ENCODE measurements around the gene RAI1. TPM values are rescaled to one million over a fixed set of nuclear protein-coding genes. Genes with fewer than 3 reads are reported as not detected.

The RAI1 gene
- total and polyA plus RNA-seq, 2 of the 13 experiments (the other 11 are each of a cell fraction or from before 2014, with no cell fraction given): 3.4 to 5.2 TPM

GRCh38 chr17:17682737-17683680 is 1.8 kb downstream of the RAI1 start:
- no TSS peak for BruUV-seq (replicated peaks)
- POLR2A ChIA-PET: interaction anchor here (0.9 to 4.8 kb wide), 3 partner anchors 8 to 14 kb away, joined by 4 to 40 read pairs (median 4); no protein-coding TSS in a partner anchor
- Histone ChIP-seq H3K4me1 (ENCODE audit: insufficient read depth, low read length) (peaks cover 50% of the 10 kb centered on the region), H3K4me2 (ENCODE audit: low read depth, low read length) (peak overlapping the region; percentile 90), H3K4me3 (replicated peaks in 1 of 3; ENCODE audit: insufficient read depth in 1 of 3, low read depth in 2 of 3, low read length in 3 of 3) (peak overlapping the region; percentile 90 to 96 (median 95)), H3K9me3 (ENCODE audit: low read length) (no peaks in the 10 kb centered on the region), H3K27me3 (ENCODE audit: control insufficient read depth in 1 of 2, insufficient read depth in 2 of 2, low read length in 2 of 2) (no peaks in the 10 kb centered on the region; a peak in 1 of 5 replicates), H3K36me3 (replicated peaks in 1 of 2; ENCODE audit: control insufficient read depth in 1 of 2, insufficient read depth in 2 of 2, low read length in 2 of 2) (no peaks in the 10 kb centered on the region; a peak in 2 of 5 replicates), H4K20me1 (ENCODE audit: insufficient read depth, low read length) (peaks cover 31% of the 10 kb centered on the region), H3K79me2 (ENCODE audit: insufficient read depth, low read length) (peaks cover 53% of the 10 kb centered on the region), H3K27ac (ENCODE audit: extremely low read length, insufficient read depth, low read length) (peak overlapping the region; percentile 82), H3K9ac (ENCODE audit: insufficient read depth, low read depth, low read length) (peak overlapping the region; percentile 82), H2AFZ (ENCODE audit: low read length) (no peak overlapping the region)
- intact Hi-C loops (cut with micrococcal nuclease; ENCODE audit: unreplicated experiment) (loop anchor here (5.0 kb wide), 1 partner anchor 34 kb away; no protein-coding TSS in a partner anchor), in situ Hi-C loops (cut with HindIII; ENCODE audit: extremely low pct_ligation_motif_present, low pct_unique_long_range_greater_than_20kb) (loop anchor here (5.0 kb wide), 1 partner anchor 39 kb away; no protein-coding TSS in a partner anchor)
- ATAC-seq: peak; percentile 75
- FAIRE-seq: no peak
- DNase-seq (ENCODE audit: low spot score): no peak
- CTCF ChIA-PET (ENCODE audit: low intra/inter-chr PET ratio, low total read pairs): no interaction called here
- 7% methylated on average over 26 of the region's 57 CpGs for WGBS (ENCODE audit: low lambda C conversion rate)
- TF ChIP-seq RBAK (CRISPR knock-in tag; IDR thresholded peaks at IDR 0.05): no peak
- no peak for TF ChIP-seq THAP7 (CRISPR knock-in tag; IDR thresholded peaks at IDR 0.05)
- no peak for TF ChIP-seq GABPA (IDR thresholded peaks at IDR 0.05; ENCODE audit: low read depth, low read length)
- TF ChIP-seq GABPA (CRISPR knock-in tag; IDR thresholded peaks at IDR 0.05; ENCODE audit: low read depth): no peak
- no peak for TF ChIP-seq BCL6 (CRISPR knock-in tag; IDR thresholded peaks at IDR 0.05)
- TF ChIP-seq MXI1 (IDR thresholded peaks at IDR 0.05; ENCODE audit: borderline replicate concordance, low read depth, low read length): peak; percentile 6; the same call in 1 of the 3 replicates
- TF ChIP-seq EHMT2 (IDR thresholded peaks at IDR 0.05; ENCODE audit: borderline replicate concordance, low read depth, low read length): no peak
- no peak for TF ChIP-seq EZH2 (conservative IDR thresholded peaks at IDR 0.05; ENCODE audit: low read depth, low read length)
- no peak for TF ChIP-seq E2F1 (CRISPR knock-in tag; IDR thresholded peaks at IDR 0.05)
- TF ChIP-seq MYNN (CRISPR knock-in tag; IDR thresholded peaks at IDR 0.05; ENCODE audit: low read depth): no peak
- no peak for TF ChIP-seq GMEB2 (CRISPR knock-in tag; IDR thresholded peaks at IDR 0.05; ENCODE audit: low read depth)
- no peak for TF ChIP-seq CBX5 (CRISPR knock-in tag; IDR thresholded peaks at IDR 0.05; ENCODE audit: borderline replicate concordance)
- TF ChIP-seq SP140L (CRISPR knock-in tag; IDR thresholded peaks at IDR 0.05; ENCODE audit: borderline replicate concordance): no peak
- no peak for TF ChIP-seq ZNF33A (CRISPR knock-in tag; IDR thresholded peaks at IDR 0.05; ENCODE audit: borderline replicate concordance)
- no peak for TF ChIP-seq U2AF2 (IDR thresholded peaks at IDR 0.05; ENCODE audit: low read depth, low read length)
- TF ChIP-seq ZKSCAN5 (CRISPR knock-in tag; IDR thresholded peaks at IDR 0.05): no peak
- no peak for TF ChIP-seq PAWR (CRISPR knock-in tag; IDR thresholded peaks at IDR 0.05; ENCODE audit: borderline replicate concordance)
- TF ChIP-seq FOSL1 (CRISPR knock-in tag; IDR thresholded peaks at IDR 0.05; ENCODE audit: borderline replicate concordance): no peak
- TF ChIP-seq ZSCAN20 (CRISPR knock-in tag; IDR thresholded peaks at IDR 0.05; ENCODE audit: borderline replicate concordance): peak; percentile 27; the same call in 1 of the 2 replicates

Data from HepG2 (cell line).